Left lobe of liver (tissue), 2 donors: Measurements from ENCODE around the gene SPG7. TPM values are rescaled to one million over a fixed set of nuclear protein-coding genes. Genes with fewer than 3 reads are reported as not detected.
A peak's percentile ranks its signal among the peaks of the same experiment; 100 is the strongest.

Experiments used
- ATAC-seq: fragments of 200-7000 bp; cut with Tn5 transposase; one replicate; pipeline ENCODE4 v1.9.1; 2020; ENCODE audit warnings: mild to moderate bottlenecking, moderate library complexity
- DNase-seq: peaks from one replicate; pipeline ENCODE4 v3.0.0-alpha.2; 2020; ENCODE audit warnings: low spot score
- total RNA-seq: library from RNA; stranded (reverse); gene quantifications from one replicate; pipeline ENCODE4 v1.2.1, GENCODE V29; 2021
- donor health status: DM: no; HTN: no; CAD: no; lungs with moderate emphysema.
- donor health status: DM: no; HTN: yes; CAD: no.

The SPG7 gene
- total RNA-seq, 1 donor from 2014 or later: 68.1 TPM

- no peak for DNase-seq
Observed at GRCh38 chr16:89545044-89545830, 37.0 kb downstream of the SPG7 start.

GRCh38 chr16:89545831-89546574 lies 37.8 kb downstream of the SPG7 start:
- peak; percentile 93 for ATAC-seq

More at GRCh38 chr16:89545044-89545830, 37.0 kb downstream of the SPG7 start:
- peak; percentile 65 for ATAC-seq

GRCh38 chr16:89546781-89547180 lies 38.6 kb downstream of the SPG7 start:
- ATAC-seq: no peak
- DNase-seq: no peak

More at GRCh38 chr16:89545831-89546574, 37.8 kb downstream of the SPG7 start:
- DNase-seq: peak; percentile 84

- DNase-seq (no peak), ATAC-seq (no peak)
Observed at GRCh38 chr16:89547291-89547690, 39.1 kb downstream of the SPG7 start.

- DNase-seq (no peak), ATAC-seq (no peak)
Observed at GRCh38 chr16:89547860-89548259, 39.7 kb downstream of the SPG7 start.

- ATAC-seq (no peak), DNase-seq (no peak)
Observed at GRCh38 chr16:89548344-89549006, 40.3 kb downstream of the SPG7 start.

- DNase-seq (no peak), ATAC-seq (no peak)
Observed at GRCh38 chr16:89549007-89549700, 41.0 kb downstream of the SPG7 start.

GRCh38 chr16:89550421-89551007 lies 42.3 kb downstream of the SPG7 start:
- ATAC-seq (no peak), DNase-seq (no peak)

- ATAC-seq (no peak), DNase-seq (no peak)
Observed at GRCh38 chr16:89552329-89552728, 44.1 kb downstream of the SPG7 start.

GRCh38 chr16:89552913-89553312 lies 44.7 kb downstream of the SPG7 start:
- no peak for DNase-seq
- ATAC-seq: no peak

GRCh38 chr16:89553733-89554132 lies 45.5 kb downstream of the SPG7 start:
- ATAC-seq (no peak), DNase-seq (no peak)

GRCh38 chr16:89554343-89554742 lies 46.1 kb downstream of the SPG7 start:
- ATAC-seq (no peak), DNase-seq (no peak)

GRCh38 chr16:89555265-89555664 lies 47.1 kb downstream of the SPG7 start:
- DNase-seq (no peak), ATAC-seq (no peak)

- ATAC-seq: no peak
- DNase-seq: no peak
Observed at GRCh38 chr16:89555780-89556179, 47.6 kb downstream of the SPG7 start.

GRCh38 chr16:89556750-89557689 lies 48.8 kb downstream of the SPG7 start:
- peak; percentile 73 for ATAC-seq
- DNase-seq: peak; percentile 85

GRCh38 chr16:89557690-89558490 lies 49.7 kb downstream of the SPG7 start:
- DNase-seq (no peak), ATAC-seq (no peak)

- ATAC-seq: peak; percentile 87
- peak; percentile 95 for DNase-seq
Observed at GRCh38 chr16:89560378-89561141, 52.4 kb downstream of the SPG7 start, which contains the start of gene RPL13. Gene RPL13 (plus strand): TSS chr16:89560682. CDS start chr16:89560960, 278 bp downstream.
